Measurements from ENCODE around the gene OPTN.

OPTN gene

DNA sequence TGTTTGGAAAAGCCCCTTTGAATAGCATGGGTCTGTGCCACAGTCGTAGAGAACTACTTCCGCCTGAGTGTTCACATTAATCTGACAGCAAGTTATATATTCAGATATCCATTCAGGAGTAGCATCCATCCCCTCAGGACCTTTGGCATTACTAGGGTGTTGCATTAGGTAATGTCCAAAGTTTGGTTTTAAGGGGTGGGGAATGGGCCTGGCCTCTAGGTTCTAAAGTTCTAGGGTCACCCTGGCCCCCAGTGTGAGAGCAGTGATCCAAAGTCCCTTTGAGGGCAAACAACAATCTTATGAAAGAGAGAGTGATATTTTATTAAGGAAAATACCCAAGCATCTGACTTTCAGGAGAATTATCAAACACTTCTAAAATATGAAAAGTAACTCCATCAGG lies 73.7 kb downstream of the OPTN start:
- Mint-ChIP-seq H3K9me3 (no peaks in the 10 kb centered on the region), H3K36me3 (peaks cover 5% of the 10 kb centered on the region), H3K4me1 (no peaks in the 10 kb centered on the region), H3K27me3 (no peaks in the 10 kb centered on the region), H3K4me3 (no peak overlapping the region), H3K27ac (no peak overlapping the region)
- ATAC-seq = no peak

DNA sequence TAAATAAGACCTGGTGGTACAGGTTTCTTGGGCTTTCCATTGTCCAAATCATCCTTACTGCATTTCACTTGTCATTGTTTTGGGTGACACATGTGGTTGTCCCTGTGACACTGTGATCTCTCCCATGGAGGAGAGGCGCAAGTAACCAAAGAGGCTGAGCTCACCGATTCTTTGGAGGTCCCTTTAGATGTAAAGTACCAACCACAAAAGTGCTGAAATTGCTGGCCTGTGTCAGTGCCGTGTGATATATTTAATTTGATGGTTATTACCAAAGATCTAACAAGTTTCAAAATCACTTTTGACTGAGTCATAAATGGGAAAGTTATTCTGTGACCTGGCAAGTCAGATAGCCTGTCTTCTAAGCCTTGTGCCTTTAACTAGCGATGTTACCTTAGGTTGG lies 80.8 kb downstream of the OPTN start:
- H3K27ac Mint-ChIP-seq = peak overlapping the region; percentile 48
- H3K9me3 Mint-ChIP-seq = no peaks in the 10 kb centered on the region
- H3K27me3 Mint-ChIP-seq = peaks cover 7% of the 10 kb centered on the region
- H3K4me3 Mint-ChIP-seq = no peak overlapping the region
- peak; percentile 62 for ATAC-seq
- H3K4me1 Mint-ChIP-seq = peaks cover 8% of the 10 kb centered on the region
- peaks cover 15% of the 10 kb centered on the region for H3K36me3 Mint-ChIP-seq

DNA sequence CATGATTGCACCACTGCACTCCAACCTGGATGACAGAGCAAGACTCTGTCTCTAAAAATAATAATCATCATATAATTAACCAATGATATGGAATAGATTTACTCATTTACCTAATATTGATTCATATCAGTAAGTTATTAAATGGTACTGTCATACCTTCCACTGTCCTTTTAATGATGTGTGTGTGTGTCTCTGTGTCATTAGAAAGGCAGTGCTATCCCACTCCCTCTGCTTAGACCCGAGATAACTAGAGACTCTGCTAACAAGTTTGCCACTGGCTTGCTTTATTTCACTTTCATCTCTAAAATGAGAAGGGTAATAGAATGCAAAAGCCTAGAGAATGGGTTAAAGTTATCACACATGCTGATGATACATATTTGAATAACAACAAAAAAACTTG lies 82.5 kb downstream of the OPTN start:
- no peak overlapping the region for H3K27ac Mint-ChIP-seq
- no peak for ATAC-seq
- peaks cover 23% of the 10 kb centered on the region for H3K36me3 Mint-ChIP-seq
- H3K4me3 Mint-ChIP-seq = no peak overlapping the region
- peaks cover 7% of the 10 kb centered on the region for H3K27me3 Mint-ChIP-seq
- no peaks in the 10 kb centered on the region for H3K9me3 Mint-ChIP-seq
- H3K4me1 Mint-ChIP-seq = peaks cover 8% of the 10 kb centered on the region

DNA sequence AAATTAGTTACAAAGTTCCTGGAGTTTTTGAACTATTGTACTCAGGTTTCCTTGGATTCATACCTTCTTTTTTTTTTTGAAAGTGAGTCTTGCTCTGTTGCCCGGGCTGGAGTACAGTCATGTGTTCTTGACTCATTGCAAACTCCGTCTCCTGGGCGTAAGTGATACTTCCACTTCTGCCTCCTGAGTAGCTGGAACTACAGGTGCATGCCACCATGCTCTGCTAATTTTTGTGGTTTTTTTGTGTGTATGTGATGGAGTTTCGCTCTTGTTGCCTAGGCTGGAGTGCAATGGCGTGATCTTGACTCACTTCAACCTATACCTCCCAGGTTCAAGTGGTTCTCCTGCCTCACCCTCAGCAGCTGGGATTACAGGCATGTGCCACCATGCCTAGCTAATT lies 83.7 kb downstream of the OPTN start:
- peaks cover 27% of the 10 kb centered on the region for H3K36me3 Mint-ChIP-seq
- peaks cover 7% of the 10 kb centered on the region for H3K27me3 Mint-ChIP-seq
- H3K9me3 Mint-ChIP-seq = no peaks in the 10 kb centered on the region
- no peak overlapping the region for H3K4me3 Mint-ChIP-seq
- H3K4me1 Mint-ChIP-seq = peaks cover 8% of the 10 kb centered on the region
- ATAC-seq = peak; percentile 80
- peak overlapping the region; percentile 90 for H3K27ac Mint-ChIP-seq

DNA sequence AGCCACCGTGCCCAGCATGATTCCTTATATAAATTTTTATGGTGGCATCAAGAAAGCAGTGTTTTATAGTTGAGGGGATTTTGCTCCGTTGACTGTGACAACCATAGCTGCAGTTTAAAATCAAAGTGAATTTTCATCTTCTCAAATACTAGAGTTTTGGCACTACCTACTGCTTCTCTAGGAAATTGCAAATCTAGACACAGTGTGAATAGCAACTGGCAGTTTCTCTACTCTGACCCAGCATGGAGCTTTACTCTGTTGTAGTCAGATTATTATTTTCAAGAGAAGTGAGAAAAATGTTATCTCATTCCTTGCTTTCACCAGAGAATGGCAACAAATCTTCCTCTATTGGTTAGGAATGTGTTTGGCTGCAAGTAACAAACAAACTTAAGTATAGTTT lies 84.3 kb downstream of the OPTN start:
- no peak for ATAC-seq
- H3K27me3 Mint-ChIP-seq = peaks cover 7% of the 10 kb centered on the region
- no peaks in the 10 kb centered on the region for H3K9me3 Mint-ChIP-seq
- no peak overlapping the region for H3K4me3 Mint-ChIP-seq
- peaks cover 8% of the 10 kb centered on the region for H3K4me1 Mint-ChIP-seq
- peaks cover 28% of the 10 kb centered on the region for H3K36me3 Mint-ChIP-seq
- H3K27ac Mint-ChIP-seq = peak overlapping the region; percentile 90

DNA sequence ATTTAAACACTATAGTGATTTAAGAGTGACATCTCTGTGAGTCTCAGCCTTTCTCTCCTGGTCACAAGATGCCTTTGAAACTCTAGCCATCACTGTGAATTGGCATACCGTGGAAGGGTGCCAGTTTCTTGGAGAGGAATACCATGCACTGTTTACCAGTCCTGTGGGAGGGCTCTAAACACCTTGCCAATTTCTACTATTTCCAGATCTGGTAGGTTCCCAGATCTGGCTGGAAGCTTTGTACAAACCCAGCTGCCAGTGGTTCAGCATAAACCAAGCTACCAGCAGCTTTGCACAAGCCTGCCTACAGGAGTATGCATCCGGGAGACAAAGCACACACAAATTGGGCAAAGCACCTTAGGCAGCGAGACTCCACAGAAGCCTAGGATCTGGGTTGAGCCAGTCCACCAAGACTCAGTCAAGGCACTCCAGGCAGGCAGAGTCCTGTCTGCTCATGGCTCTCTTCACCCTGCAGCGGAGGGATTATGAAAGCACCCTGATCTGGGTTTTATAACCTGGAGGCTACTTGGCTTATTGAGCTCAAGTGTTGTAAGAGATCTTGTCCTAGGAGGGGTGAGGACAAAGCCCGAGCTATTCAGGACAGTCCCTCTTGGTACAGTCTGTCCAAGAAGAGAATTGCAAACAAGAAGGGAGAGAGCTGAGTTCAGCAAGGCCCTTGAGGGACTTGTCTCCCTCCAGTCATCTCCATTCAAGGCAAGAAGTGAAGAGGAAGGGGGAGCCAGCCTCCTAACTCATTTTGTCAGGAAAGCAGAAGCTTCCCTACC lies 85.0 kb downstream of the OPTN start:
- Mint-ChIP-seq H3K36me3 (peaks cover 28% of the 10 kb centered on the region), H3K9me3 (no peaks in the 10 kb centered on the region), H3K27me3 (peaks cover 7% of the 10 kb centered on the region), H3K4me3 (no peak overlapping the region), H3K27ac (no peak overlapping the region), H3K4me1 (peaks cover 8% of the 10 kb centered on the region)
- no peak for ATAC-seq

DNA sequence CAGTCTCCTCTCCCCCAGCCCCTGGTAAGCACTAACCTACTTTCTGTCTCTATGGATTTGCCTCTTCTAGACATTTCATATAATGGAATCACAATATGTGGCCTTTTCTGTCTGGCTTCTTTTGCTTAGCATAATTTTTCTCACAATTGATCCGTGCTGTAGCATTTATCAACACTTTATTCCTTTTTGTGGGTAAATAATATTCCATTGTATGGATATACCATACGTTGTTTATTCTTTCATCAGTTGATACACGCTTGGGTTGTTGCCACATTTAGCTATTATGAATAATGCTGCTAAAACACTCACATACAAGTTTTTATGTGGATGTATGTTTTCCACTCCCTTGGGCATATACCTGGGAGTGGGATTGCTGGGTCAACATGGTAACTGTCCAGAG lies 87.2 kb downstream of the OPTN start:
- no peaks in the 10 kb centered on the region for H3K9me3 Mint-ChIP-seq
- peaks cover 28% of the 10 kb centered on the region for H3K36me3 Mint-ChIP-seq

More for the DNA sequence above, 87.2 kb downstream of the OPTN start:
- H3K4me1 Mint-ChIP-seq = peaks cover 8% of the 10 kb centered on the region
- peaks cover 7% of the 10 kb centered on the region for H3K27me3 Mint-ChIP-seq
- no peak overlapping the region for H3K27ac Mint-ChIP-seq
- ATAC-seq = no peak
- no peak overlapping the region for H3K4me3 Mint-ChIP-seq

Data from stimulated activated memory B cell treated with anti-CD40 and anti-IgM and Interleukin-4, amounts not matched to agents 10 μg/mL and 1 μg/mL and 100 μg/mL, for 72 hours (primary cell).